A172 (cell line): Measurements from ENCODE around the gene MRPL38. TPM values are rescaled to one million over a fixed set of nuclear protein-coding genes. Genes with fewer than 3 reads are reported as not detected.

ENCODE experiments used
- DNase-seq: peaks from one replicate; pipeline ENCODE4 v3.0.0-alpha.2; 2015; ENCODE audit warnings: low spot score
- total RNA-seq: library from RNA; depleted of rRNA; stranded (reverse); fragments of >200 nt; shearing (Covaris generic); gene quantifications from 2 replicates; pipeline ENCODE4 v1.2.3, GENCODE V29; 2014; rRNA removed

The MRPL38 gene
- total RNA-seq = 55.1 and 58.4 TPM in 2 replicates

DNA sequence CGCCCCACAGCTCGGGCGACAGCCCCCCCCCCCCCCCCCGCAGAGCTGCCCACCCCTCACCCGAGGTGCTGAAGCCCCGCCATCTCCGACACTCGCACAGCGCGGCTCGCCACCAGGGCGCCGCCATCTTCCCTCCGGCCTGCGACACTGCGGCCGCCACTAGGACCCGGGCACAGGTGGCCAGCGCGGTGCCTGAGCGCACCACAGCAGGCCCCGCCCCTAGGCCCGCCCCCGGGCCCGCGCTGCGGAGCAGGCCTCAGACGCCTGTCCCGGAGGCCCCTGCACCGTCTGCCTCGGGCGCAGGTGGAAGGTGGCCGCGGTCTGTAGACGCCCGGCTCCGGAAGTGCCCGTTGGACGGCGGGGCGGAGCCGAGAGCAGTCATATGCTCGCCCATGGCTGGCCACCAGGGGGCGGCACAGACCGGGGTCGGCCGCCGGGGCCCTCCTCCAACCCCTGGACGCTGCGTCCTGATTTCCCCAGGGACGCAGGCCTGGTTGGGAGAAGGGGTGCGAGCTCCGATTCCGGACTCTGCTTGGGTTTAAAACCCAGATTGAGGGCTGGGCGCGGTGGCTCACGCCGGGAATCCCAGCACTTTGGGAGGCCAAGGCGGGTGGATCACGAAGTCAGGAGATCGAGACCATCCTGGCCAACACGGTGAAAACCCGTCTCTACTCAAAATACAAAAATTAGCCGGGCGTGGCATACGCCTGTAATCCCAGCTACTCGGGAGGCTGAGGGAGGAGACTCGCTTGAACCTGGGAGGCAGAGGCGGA, at the start of gene MRPL38:
TSS of gene MRPL38 (minus strand) at position 136 of the 773 bp plus-strand sequence. CDS start at position 127, 9 bp downstream.
- DNase-seq = peak; percentile 93

DNA sequence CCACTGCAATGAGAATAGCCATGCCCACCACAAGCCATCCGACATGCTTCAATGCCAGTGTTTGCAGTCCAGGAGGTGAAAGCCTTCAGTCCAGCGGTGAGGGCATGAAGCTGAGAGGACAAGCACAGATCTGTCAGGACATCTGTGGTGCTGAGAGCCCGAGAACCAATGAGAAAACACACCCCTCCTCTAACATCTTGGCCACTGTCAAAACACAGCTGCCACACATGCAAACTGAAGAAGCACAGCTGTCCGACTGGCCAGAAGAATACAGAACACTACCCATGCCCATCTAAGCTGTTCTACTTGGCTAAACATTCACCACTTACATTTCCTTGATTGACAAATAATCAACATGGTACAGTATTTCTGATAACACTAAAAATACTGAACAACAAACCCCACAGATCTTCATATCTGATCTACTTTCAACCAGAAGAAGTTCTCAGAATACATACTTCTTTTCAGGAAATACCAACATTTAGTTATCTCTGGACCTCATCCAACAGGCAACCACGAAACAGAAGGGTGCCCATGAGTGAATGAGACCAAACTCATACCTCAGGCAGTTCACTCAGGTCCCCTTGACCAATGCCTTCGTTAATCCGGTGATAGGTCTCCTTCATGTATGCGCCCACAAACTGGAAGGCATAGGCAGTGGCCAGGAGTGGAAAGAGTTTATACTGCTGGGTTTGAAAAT, 46.3 kb upstream of the MRPL38 start:
- peak; percentile 32 for DNase-seq

GRCh38 chr17:75950421-75950820, 45.7 kb upstream of the MRPL38 start:
- DNase-seq = no peak

- DNase-seq = no peak
Observed at GRCh38 chr17:75945211-75945610, 40.5 kb upstream of the MRPL38 start.

- DNase-seq = no peak
Observed at GRCh38 chr17:75943491-75943890, 38.8 kb upstream of the MRPL38 start.

- DNase-seq = no peak
Observed at GRCh38 chr17:75942473-75942872, 37.8 kb upstream of the MRPL38 start.

GRCh38 chr17:75941442-75941819, 36.7 kb upstream of the MRPL38 start:
- DNase-seq = no peak

DNA sequence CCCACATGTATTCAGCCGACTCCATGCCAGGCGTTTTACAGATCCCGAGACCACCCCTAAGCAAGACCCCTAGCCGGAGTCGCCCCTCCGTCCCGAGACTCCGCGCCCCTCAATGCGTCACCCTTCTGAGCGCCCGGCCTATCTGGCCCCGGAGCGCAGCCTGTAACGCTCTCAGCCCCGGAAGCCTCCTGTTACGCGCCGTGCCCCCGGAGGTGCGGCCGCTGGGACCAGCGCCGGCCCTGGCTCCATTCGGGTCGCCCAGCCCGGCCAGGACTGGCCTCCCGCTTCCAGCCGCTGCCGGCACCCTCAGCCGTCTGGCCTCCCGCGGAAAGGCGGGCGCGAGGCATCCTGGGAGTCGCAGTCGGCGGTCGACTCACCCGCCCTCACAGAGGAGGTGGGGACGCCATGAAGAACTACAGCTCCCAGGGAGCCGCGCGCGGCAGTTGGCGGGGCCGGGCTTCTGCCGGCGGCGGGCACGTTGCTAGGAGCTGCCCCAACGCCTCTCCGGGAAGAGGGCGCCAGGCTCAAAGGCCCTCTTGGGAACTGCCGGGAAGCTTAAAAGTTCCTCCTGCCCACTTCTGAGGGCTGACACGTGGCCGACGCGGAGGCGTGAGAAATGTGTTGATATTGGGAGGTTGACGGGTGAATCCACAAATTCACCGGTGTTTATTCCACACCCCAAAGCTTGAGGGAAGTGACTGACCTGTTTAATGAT, 36.2 kb upstream of the MRPL38 start, which contains the start of gene FBF1:
TSS of gene FBF1 (minus strand) at position 316 of the 715 bp plus-strand sequence. CDS start 2,893 bp downstream, outside the sequence.
- DNase-seq = peak; percentile 91

- DNase-seq = no peak
Observed at GRCh38 chr17:75937652-75938051, 33.0 kb upstream of the MRPL38 start.

- DNase-seq = no peak
Observed at GRCh38 chr17:75933808-75934207, 29.1 kb upstream of the MRPL38 start.

DNA sequence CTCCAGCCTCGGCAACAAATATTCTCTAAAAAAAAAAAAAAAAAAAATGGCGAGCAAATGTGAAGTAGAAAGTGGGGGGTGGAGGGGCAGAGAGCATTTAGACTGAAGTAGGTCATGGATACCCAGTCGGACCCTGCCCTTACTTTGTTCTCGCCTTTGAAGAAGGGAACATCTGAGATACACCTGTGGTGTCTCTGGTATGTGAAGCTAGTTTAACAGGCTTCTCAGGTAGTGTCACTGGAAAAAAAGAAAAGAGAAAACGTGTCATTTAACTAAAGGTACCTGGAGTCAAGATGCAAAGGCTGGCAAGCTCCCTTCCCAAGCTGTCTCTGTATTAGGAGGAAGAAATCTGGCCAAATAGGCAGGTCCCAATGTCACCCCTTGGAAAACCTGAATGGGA, 28.2 kb upstream of the MRPL38 start:
- DNase-seq = no peak

DNA sequence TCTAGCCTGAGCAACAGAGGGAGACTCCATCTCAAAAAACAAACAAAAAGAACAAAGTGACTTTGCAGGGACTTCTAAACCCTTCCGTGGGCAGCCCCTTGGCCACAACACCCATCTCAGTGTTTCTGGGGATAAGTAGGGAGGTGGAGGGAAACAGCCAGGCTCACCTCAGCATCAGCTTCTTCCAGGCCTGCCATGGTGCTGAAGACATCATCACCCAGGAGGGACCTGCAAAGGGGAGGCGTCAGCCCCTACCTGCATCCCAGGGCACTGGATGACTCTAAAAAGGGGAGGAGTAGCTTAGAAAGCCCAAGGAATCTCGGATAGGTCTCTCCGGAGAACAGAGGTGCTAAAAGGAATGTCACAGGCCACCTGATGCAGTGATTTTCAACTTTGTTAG, 26.4 kb upstream of the MRPL38 start:
- DNase-seq = no peak

- DNase-seq = no peak
Observed at GRCh38 chr17:75927286-75927922, 22.7 kb upstream of the MRPL38 start.

DNA sequence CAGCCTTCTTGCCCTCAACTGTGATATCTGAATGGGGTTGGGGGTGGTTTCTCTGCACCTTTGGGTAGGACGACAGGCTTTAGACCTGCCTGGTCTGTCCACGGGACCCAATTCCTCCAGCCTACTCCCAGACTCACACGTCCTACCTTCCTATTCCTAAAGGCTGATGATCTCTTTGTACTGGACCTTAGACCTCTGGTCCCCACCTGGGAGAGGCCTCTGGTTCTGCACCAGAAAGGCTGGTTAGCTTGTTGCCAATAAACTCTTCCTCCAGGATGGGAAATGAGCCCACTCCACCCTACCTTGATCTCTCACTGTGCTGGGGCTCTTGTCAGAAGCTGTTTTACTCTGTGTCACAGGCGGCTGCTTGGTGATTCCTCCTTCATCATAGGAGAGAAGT, 21.8 kb upstream of the MRPL38 start:
- no peak for DNase-seq

DNA sequence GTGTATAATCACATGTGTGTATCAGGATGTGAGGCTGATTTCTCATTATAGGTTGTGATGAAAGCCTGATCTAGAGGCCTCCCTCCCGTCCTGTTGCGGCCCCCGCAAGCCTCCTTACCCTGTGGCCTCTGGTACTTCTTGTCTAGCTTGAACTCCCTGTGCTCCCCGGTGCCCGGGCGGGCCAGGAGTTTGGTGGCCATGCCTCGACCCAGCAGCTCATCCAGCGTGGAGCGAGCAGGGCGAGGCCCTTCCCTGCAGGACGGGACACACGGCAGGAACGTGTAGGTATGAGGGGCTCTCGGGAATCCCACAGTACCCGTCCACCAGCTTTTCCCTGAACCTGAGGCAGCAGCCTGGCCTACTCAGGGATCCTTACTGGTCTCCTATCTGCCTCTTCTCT, 21.2 kb upstream of the MRPL38 start:
- DNase-seq = no peak

GRCh38 chr17:75925103-75925502, 20.4 kb upstream of the MRPL38 start:
- DNase-seq = no peak

DNA sequence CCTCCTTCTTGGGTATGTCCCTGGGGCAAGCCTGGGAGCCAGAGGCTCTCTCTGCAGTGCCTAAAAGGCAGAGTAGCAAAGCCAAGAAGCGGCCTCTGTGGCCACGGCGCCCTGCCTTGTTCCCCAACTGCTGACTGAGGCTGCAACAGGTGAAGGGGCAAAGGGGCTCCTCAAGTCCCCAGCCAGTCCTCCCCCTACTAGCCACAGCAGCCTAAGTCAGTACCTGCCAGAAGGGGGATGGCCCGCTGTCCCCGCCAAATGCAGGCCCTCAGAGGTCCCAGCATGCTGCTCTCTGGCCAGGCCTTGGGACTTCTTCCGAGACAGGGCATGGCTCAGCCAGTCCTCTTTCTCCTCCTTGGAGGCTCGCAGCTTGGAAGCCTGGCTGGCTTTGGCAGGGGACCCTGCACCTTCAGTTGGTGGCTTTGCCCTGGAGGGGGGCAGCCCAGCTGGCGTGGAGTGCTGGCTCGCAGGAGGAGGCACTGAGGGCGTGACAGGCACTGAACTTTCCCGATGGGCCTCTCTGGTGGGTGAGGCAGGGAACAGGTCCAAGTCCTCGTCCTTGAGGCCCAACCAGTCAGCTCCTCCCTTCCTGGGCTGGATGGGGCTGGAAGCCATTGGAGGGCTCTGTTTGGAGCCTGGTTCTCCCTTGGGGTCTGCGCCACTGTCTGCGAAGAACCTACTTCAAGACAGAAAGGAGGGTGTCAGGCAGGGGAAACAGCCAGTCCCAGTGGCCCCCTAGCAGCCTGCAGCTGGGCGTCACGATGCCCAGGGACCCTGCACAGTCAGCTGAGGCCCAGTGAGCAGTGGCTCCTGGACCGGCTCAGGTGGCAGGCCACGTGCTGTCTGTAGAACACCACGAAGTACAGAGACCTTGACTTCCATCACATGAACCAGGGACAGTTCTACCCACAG, 18.5 kb upstream of the MRPL38 start:
- no peak for DNase-seq

DNA sequence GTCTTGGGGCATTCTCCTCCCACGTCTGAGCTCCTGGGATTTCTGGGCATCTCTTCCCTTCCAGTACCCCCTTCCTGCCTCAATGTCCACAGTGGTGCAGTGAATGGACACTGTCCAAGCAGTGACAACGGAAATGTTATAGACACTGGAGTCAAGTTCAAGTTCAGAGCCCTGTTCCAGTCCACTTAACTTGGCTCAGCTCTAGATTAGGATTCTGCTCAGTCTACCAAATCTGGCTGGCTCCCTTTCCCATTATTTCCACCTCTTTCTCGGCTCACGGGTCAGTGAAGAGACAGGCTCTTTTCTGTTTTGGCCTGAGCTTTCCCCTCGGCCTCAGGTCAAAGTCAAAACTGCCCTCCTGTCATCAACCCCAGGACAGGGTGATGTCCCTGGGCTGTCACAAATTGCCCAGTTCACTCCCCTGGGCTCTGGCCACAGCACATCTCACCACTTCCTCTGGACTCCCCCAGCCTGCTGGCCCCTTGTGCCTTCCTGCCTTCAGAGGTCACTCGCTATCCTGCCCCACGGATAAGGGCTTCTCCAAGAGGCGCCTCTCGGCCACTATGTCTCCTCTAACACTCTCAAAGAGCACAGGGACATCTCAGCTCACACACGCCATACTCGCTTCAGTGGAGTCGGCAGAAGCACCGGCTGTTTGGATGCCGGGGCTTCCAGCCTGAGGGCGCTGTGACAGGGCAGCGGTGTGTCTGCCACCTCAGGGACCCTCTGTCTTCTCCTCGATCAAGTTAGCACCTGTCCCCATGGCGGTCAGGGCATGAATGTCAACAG, 17.7 kb upstream of the MRPL38 start:
- DNase-seq = no peak

- no peak for DNase-seq
Observed at GRCh38 chr17:75921596-75921995, 16.9 kb upstream of the MRPL38 start.

- DNase-seq = no peak
Observed at GRCh38 chr17:75920045-75920560, 15.4 kb upstream of the MRPL38 start.
